A673 (cell line): Measurements from ENCODE around the gene LIMA1.
"Not testable (repeated sequence)": the region's sequence is repeated elsewhere in the genome, so short reads cannot be mapped to it uniquely, and the experiment has no call there.

Experiments used
- CTCF ChIP-seq: fragments of 300-800, 200-600 bp; sonication (generic); conservative IDR thresholded peaks from 2 replicates; pipeline ENCODE4 v1.5.1; 2017; ENCODE audit warnings: low read depth, mild to moderate bottlenecking, antibody characterized with exemption, low read length, moderate library complexity, mixed read lengths
- EZH2 ChIP-seq: fragments of 200-600 bp; sonication (generic); IDR thresholded peaks from 2 replicates; pipeline ENCODE4 v1.6.1; 2017; ENCODE audit warnings: borderline replicate concordance, low read depth, mild to moderate bottlenecking, mixed read lengths, antibody characterized with exemption, low read length; ENCODE audit not compliant: poor library complexity, severe bottlenecking

- TF ChIP-seq CTCF, EZH2: not testable (repeated sequence)
These were observed 64.3 kb downstream of the LIMA1 start for GRCh38 chr12:50219001-50219400.
